C4-2B (cell line): ENCODE measurements around the gene DXO.

Experiments
- CTCF ChIP-seq: fragments of 450-650 bp; conservative IDR thresholded peaks from 2 replicates; pipeline ENCODE4 v1.5.1; 2017; ENCODE audit warnings: mild to moderate bottlenecking
- ZFX ChIP-seq: fragments of 450-650 bp; IDR thresholded peaks from 2 replicates; pipeline ENCODE4 v1.6.1; 2017

- TF ChIP-seq CTCF (no peak), ZFX (no peak)
Observed at GRCh38 chr6:31930962-31931361, 41.0 kb downstream of the DXO start.
